ENCODE results near the gene NLRP5. TPM values are rescaled to one million over a fixed set of nuclear protein-coding genes. Genes with fewer than 3 reads are reported as not detected.
"Not testable (repeated sequence)": the region's sequence is repeated elsewhere in the genome, so short reads cannot be mapped to it uniquely, and the experiment has no call there.

Gene NLRP5
- polyA plus RNA-seq, 3 donors, result not detected

DNA sequence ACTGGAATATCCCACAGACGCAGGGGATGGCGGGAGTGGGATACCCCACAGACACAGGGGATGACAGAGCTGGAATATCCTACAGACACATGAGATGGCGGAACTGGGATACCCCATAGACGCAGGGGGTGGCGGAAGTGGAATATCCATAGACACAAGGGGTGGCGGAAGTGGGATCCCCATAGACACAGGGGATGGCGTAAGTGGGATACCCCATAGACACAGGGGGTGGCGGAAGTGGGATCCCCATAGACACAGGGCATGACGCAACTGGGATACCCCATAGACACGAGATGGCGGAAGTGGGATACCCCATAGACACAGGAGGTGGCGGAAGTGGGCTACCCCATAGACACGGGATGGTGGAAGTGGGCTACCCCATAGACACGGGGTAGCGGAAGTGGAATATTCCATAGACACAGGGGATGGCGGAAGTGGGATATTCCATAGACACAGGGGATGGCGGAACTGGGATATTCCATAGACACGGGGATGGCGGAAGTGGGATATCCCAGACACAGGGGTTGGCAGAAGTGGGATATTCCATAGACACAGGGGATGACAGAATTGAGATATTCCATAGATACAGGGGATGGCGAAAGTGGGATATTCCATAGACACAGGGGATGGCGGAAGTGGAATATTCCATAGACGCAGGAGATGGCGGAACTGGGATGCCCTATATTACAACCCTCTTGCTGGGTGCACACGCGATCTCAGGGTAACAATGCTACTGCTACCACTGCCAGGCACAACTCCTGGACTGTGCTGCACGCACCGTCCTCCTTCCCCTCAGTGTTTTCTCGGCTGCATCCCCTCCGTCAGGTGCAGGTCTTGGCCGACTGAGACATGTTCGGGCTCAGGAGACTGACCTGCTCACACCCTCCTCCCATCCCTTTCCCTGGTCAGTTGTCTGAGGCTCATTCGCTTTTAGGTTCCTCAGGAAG is 106.4 kb downstream of the NLRP5 start:
- no peak overlapping the region for H3K27ac ChIP-seq (ENCODE audit: low read depth, low read length)
- 97 to 99% (median 97%) methylated on average over 32 of the region's 32 CpGs for WGBS, 3 donors

DNA sequence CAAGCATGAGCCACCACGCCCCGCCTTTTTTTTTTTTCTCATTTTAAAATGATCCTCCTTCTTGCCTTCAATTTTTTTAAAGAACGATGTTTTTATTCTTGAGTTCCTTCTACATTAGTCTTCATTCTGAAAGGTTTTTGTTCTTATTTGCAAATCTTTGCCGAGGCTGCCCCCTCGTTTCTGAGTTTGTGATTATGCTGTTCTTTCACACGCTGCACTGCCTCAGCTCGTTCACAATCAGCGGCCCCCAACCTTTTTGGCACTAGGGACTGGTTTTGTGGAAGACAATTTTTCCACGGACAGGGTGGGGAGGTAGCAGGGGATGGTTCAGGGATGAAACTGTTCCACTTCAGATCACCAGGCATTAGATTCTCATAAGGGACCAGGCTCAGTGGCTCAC is 107.9 kb downstream of the NLRP5 start:
- 74 to 84% (median 83%) methylated on average over 9 of the region's 9 CpGs for WGBS, 3 donors
- no peak overlapping the region for H3K27ac ChIP-seq (ENCODE audit: low read depth, low read length)

DNA sequence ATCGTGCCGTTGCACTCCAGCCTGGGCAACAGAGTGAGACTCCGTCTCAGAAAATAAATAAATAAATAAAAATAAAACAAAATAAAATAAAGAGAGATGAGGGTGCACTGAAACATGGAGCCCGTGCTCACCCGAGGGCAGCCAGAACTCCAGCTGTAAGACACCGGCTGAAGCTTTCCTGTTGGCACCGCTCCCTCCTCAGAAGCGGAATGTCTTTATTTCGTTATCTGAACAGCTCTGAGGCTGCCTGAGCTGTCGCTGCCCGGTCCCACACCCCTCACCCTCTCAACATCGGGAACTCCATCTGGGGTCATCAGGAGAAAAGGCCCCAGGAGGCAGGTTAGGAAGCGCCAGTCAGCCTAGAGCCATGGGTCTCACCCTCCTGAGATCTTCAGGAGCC is 110.1 kb downstream of the NLRP5 start:
- 72 to 84% (median 78%) methylated on average over 13 of the region's 13 CpGs for WGBS, 3 donors
- no peak overlapping the region for H3K27ac ChIP-seq (ENCODE audit: low read depth, low read length)

DNA sequence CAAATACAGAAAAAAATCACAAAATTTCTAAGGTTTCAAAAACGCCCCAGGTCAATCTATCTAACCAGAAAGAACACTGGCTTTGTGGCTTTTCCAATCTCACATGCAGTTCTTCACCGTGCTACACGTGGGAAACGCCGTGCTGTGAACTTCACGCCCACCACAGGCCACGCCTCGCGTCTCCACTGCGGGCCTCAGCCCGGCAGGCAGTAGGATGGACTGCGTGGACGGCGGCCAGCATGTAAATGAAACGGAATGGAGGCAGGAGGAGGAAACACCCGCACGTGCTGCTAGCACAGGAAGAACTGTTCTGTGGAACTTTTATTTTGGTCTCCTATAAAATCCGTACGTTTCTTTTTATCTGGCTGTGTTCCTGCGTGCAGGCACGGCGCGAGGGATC is 110.7 kb downstream of the NLRP5 start:
- 72 to 87% (median 72%) methylated on average over 23 of the region's 23 CpGs for WGBS, 3 donors
- H3K27ac ChIP-seq (ENCODE audit: low read depth, low read length), result no peak overlapping the region

DNA sequence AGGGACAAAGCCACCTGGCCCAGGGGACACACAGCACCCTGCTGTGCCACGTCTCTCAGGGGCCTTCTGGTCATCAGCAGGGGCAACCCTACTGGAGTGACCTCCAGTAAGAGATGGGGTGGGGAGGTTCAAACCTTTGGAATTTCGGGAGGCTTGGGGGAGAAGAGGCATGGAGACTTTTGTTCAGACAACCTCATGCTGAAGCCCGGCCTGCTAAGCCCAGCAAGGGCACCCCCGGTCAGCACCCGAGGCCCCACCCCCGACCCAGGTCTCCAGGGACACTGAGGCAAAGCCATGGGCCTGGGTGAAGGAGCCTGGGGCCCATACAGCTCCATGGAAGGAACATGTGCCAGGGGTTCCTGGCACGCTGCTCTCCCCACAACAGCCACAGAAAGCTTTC is 111.2 kb downstream of the NLRP5 start:
- H3K27ac ChIP-seq (ENCODE audit: low read depth, low read length), result no peak overlapping the region
- 83 to 93% (median 87%) methylated on average over 7 of the region's 7 CpGs for WGBS, 3 donors

DNA sequence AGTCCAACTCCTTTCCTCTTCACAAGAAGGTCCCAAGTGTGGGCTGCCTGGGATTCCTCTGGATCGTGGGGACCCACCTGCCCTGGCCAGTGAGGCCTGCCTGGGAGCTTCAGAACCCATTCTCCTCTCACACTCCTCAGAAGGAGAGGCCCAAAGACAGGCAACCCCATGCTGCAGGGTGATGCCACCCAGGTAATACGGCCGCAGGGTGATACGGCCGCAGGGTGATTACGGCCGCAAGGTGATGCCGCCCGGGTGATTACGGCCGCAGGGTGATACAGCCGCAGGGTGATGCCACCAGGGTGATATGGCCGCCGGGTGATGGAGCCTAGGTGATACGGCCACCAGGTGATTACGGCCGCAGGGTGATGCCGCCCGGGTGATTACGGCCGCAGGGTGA is 111.7 kb downstream of the NLRP5 start:
- not testable (repeated sequence) for H3K27ac ChIP-seq (ENCODE audit: low read depth, low read length)
- WGBS, 3 donors, result 94 to 97% (median 96%) methylated on average over 20 to 21 of the region's 21 CpGs

DNA sequence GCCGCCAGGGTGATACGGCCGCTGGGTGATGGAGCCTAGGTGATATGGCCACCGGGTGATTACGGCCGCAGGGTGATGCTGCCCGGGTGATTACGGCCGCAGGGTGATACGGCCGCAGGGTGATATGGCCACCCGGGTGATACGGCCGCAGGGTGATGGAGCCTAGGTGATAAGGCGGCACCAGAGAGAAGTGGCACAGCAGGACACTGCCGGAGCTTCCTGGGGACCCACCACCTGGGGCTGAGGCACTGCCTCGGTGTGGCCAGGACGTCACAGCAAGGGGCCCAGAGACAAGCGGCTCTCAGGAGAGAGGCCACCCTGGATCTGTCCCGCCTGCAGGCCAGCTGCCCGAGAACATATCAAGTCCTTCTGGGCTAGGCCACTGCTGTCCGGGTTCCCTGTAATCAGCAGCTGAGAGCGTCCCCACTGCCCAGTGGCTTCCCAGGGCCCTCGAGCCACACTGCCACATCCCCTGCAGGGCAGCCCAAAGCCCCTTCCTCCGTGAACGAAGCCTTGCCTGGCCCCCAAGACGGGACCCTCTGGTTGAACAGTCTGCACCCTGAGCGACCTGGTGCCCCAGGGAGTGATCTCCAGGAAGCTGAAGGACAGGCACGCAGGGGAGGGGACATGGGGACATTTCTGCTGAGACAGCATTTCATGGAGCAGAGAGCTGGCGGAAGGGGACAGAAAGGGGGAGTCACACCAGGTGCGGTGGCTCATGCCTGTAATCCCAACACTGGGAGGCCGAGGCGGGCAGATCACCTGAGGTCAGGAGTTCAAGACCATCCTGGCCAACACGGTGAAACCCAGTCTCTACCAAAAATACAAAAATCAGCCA is 112.4 kb downstream of the NLRP5 start:
- 92 to 96% (median 96%) methylated on average over 28 to 34 of the region's 34 CpGs for WGBS, 3 donors
- no peak overlapping the region for H3K27ac ChIP-seq (ENCODE audit: low read depth, low read length)

DNA sequence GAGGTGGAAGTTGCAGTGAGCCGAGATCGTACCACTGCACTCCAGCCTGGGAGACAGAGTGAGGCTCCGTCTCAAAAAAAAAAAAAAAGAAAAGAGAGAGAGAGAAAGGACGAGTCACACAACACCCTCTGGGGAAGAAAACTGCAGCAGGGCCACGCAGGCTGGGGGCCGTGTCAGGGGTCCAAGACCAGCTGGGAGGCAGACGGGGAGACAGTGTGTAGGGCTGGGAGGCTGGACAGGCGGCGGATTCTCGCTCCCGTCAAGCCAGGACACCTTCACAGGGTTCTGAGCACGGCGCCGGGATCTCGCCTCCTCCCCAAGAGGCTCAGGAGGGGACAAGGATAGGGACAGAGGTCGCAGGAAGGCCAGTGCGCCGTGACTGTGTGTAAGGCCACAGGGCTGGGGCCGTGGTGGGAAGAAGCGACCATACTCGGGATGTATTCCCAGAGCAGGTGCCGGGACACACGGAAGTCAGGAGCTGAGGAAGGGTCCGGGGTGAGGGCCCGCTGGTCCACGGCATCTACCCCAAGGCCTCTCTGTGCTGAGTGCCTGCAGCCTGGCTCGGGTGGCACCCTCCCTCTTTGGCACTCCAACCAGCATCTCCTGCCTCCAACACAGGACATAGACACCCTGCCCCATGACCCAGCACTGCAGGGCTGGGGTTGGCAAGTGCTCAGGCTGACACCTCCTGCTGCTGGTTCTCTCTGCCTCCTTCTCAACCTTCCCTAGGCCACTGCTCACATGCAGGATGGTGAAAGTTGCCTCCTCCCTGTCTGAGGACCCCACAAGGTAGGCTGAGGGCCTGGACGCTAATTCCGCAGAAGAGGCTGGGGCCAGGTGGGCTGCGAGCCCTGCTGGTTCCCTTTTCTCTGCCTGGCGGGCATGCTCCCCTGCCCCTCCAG is 113.3 kb downstream of the NLRP5 start:
- WGBS, 3 donors, result 92 to 94% (median 94%) methylated on average over 21 to 28 of the region's 31 CpGs

DNA sequence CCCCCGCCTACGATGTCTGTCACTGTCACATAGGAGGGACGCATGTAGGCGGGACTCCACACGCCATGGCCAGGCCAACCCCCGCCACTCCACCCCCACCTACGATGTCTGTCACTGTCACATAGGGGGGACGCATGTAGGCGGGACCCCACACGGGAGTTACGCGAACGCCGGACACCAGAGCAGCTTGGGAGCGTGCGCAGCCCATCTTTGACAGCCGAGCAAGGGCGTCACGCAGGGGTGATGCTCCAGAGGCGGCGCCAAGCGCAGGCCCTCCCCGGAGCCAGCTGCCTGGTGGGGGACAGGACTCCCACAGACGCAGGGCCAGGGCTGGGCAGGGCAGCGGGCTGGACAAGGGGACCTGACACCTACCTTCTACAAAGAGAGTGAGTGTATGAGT is 114.5 kb downstream of the NLRP5 start:
- H3K27ac ChIP-seq (ENCODE audit: low read depth, low read length), result no peak overlapping the region
- 86 to 87% (median 87%) methylated on average over 25 of the region's 25 CpGs for whole genome bisulfite sequencing, 3 donors

More for the DNA sequence above, 113.3 kb downstream of the NLRP5 start:
- H3K27ac ChIP-seq (ENCODE audit: low read depth, low read length), result no peak overlapping the region

DNA sequence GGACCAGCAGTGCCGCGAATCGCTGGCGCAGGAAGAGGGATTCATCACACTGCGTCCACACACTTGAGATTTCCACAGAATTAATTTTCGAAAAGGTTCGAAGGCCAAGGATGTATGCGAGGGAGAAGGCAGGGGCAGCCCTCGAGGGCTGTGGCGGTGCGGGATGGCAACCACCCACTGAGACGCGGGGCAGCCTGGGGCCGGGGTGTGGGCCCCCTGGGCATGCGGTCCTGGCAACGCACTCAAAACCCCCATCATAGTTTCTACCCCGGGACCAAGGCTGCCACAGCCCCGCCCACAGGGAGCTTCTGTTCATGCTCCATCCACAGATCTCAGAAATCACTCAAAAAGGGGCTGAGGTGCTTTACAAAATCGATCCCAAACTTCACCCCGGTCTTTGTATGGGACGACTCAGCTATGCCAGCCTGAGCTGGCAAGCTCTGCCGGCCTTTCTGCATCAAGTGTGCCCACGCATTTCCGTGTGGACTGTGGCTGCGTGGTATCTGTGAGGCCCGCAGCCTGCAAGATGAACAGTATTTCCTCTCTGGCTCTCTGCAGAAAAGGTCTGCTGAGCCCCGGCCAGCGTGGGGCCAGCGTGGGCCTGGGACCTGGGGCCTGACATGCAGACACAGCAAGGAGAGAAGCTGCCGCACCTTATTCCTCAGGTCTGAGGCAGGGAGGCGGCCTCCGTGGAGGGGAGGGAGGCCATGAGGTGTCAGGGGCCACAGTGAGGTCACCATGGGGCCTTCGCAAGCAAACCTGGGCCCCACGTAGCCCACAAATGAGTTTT is 115.4 kb downstream of the NLRP5 start:
- WGBS, 3 donors, result 81 to 90% (median 83%) methylated on average over 34 of the region's 34 CpGs
- no peak overlapping the region for H3K27ac ChIP-seq (ENCODE audit: low read depth, low read length)

DNA sequence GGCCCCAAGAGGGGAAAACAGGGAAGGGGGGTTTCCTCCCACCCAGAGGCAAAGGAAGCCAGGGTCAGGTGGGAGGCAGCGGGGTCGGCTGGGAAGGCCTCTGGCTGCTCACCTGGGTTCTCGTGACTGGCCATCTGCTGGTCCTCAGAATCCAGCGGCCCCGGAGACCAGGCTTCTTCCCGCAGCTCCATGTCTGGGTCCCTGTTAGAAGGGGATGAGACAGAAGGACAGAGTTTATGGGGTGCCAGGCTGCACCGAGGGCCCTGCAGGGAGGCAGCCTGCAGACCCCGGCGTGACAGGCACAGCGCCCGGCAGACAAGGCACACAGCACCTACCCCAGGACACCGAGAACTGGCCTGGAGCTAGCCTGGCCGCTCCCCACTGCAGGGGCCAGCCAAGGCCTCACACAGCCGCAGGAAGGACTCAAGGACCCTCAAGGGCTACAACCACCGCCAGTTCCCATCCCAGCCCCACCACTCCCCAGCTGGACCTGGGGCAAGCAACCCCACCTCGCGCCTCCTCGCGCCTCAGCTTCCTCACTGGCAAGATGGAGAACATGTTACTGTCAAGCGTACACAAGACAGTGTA is 116.5 kb downstream of the NLRP5 start:
- 72 to 79% (median 79%) methylated on average over 19 to 20 of the region's 20 CpGs for WGBS, 3 donors
- H3K27ac ChIP-seq (ENCODE audit: low read depth, low read length), result no peak overlapping the region

DNA sequence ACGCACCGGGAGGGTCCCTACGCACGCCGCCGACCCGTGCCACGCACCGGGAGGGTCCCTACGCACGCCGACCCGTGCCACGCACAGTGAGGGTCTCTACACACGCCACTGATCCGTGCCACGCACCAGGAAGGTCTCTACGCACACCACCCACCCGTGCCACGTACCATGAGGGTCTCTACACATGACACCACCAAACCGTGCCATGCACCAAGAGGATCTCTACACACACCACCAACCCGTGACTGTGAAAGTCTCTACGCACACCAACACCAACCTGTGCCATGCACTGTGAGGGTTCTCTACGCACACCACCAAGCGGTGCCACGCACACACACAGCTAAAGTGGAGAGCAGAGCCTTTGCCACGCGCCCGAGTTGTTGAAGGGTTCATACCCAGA is 117.8 kb downstream of the NLRP5 start:
- 93 to 96% (median 95%) methylated on average over 22 to 29 of the region's 29 CpGs for WGBS, 3 donors
- no peak overlapping the region for H3K27ac ChIP-seq (ENCODE audit: low read depth, low read length)

DNA sequence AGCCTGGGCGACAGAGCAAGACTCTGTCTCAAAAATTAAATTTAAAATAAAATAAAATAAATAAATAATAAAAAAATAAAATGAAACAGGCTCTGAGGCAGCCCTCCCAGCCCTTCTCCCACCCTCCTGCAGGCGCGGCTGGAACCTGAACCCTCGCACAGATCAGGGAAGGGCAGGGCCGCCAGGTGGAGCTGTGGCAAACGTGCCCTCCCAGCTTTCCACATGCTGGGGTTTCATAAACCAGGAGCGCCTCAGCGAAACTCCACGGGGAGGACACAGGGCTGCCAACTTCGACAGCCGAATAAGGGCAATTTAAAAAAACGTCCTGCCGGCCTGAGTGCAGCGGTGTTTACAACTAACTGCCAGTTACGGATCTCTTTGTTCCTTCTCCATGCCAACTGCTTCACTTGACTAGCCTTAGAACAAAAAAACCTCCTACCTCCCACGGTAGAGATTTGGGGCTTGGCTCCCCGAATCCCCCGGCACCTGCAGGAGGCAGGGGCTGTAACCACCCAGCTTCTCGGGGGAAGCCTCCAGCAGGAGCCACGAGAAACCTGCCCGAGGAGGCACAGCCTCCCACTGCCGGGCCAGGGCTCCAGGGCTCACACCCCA is 118.6 kb downstream of the NLRP5 start:
- H3K27ac ChIP-seq (ENCODE audit: low read depth, low read length), result no peak overlapping the region
- WGBS, 3 donors, result 15 to 19% (median 19%) methylated on average over 22 of the region's 22 CpGs

DNA sequence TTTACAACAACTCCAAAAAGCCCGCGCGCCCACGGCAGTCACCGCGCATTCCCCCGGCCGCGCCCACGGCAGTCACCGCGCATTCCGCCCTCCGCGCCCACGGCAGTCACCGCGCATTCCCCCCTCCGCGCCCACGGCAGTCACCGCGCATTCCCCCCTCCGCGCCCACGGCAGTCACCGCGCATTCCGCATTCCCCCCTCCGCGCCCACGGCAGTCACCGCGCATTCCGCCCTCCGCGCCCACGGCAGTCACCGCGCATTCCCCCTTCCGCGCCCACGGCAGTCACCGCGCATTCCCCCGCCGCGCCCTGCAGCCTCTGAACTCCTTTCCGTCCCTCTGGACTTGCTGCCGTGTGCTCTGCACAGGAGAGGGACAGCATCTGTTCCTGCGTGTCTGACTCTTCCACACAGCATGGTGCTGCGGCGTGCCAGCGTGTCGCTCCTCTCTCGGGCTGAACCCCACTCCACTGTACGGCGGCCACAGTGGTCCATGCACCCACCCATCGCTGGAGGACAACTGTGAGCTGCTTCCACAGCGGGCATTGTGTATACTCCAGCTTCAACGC is 119.3 kb downstream of the NLRP5 start:
- 87 to 97% (median 93%) methylated on average over 61 of the region's 61 CpGs for WGBS, 3 donors
- H3K27ac ChIP-seq (ENCODE audit: low read depth, low read length), result not testable (repeated sequence)

DNA sequence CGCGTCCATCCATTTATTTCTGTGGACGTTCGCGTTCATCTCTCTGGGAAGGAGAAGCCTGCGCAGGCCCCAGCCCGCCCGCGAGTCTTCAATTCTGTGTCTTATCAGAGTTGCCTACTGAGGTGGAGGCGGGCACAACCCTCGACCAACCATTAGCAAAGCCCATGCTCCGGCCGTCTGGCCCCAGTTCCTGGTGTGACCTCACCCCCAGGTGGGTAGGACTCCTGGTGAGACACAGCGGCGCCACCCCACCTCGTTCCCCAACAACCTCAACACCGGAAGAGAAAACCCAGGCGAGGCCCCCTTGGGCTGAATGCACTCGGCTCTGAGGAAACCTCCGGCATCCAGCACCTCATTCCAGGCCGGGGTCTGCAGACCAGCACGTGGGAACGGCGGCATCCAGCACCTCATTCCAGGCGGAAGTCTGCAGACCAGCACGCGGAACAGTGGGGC is 119.8 kb downstream of the NLRP5 start:
- H3K27ac ChIP-seq (ENCODE audit: low read depth, low read length), result no peak overlapping the region
- whole genome bisulfite sequencing, 3 donors, result 71 to 83% (median 82%) methylated on average over 27 of the region's 27 CpGs

DNA sequence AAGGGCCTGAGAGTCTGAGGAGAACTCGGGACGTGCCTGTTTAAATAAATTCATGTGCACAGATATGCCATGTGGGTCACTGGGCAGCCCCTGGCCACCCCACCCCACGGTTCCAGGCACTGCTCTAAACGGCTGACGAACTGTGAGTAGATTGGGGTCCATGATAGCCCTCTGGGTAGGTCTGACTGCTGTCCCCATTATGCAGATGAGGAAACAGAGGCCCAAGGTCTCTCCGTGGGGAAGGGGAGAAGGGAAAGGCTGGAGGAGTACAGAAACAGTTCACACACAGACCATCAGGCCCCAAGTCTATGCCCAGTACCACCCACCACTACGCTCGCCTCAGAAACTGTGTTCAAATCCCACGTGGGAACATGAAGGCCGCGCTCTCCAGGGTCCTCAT is 120.4 kb downstream of the NLRP5 start:
- 84 to 88% (median 85%) methylated on average over 10 to 11 of the region's 11 CpGs for WGBS, 3 donors
- no peak overlapping the region for H3K27ac ChIP-seq (ENCODE audit: low read depth, low read length)
